SK-N-SH (cell line): Measurements from ENCODE around the gene ABCA3. TPM values are rescaled to one million over a fixed set of nuclear protein-coding genes. Genes with fewer than 3 reads are reported as not detected.

Source experiments
- CTCF ChIA-PET: fragments of 300-600, 350-600 bp; formaldehyde crosslinking; extraction: SDS; loops from one replicate; lab custom pipeline; 2021; lab: Yijun Ruan, JAX
- POLR2A ChIA-PET: fragments of 350-600 bp; sonication (Branson Sonifier 250); formaldehyde crosslinking; extraction: SDS; loops from one replicate; lab custom pipeline; 2020; ENCODE audit warnings: antibody characterized with exemption, inconsistent platforms; lab: Yijun Ruan, JAX
- DNase-seq: peaks from one replicate; pipeline ENCODE4 v3.0.0; 2012
- H2AFZ ChIP-seq: fragments of 200-600 bp; sonication (generic); 2 replicates; pipeline ENCODE4 v1.8.1; 2016; ENCODE audit warnings: antibody characterized with exemption, mild to moderate bottlenecking, low read depth
- H3F3A ChIP-seq: fragments of 200-600 bp; sonication (generic); replicated peaks from 2 replicates; pipeline ENCODE3; 2016; ENCODE audit warnings: antibody characterized with exemption, mild to moderate bottlenecking; ENCODE audit not compliant: insufficient read depth
- H3K27ac ChIP-seq, 2 experiments: fragments of 200-500 bp in 1 of 2; fragments of 200-600 bp in 1 of 2; sonication (Bioruptor generic) in 1 of 2; sonication (generic), shearing (Covaris generic) in 1 of 2; 2 replicates each; pipeline versions ENCODE4 v1.5.1 to v1.6.1; 2014 to 2016; ENCODE audit warnings: low read depth in 2 of 2, inconsistent platforms in 1 of 2, low read length in 1 of 2, mild to moderate bottlenecking in 1 of 2, mixed read lengths in 1 of 2
- H3K27me3 ChIP-seq: fragments of 200-600 bp; sonication (generic), shearing (Covaris generic); 2 replicates; pipeline ENCODE4 v1.6.1; 2016; ENCODE audit warnings: mixed run types; ENCODE audit not compliant: insufficient read depth
- H3K36me3 ChIP-seq, 2 experiments: fragments of 200-500 bp in 1 of 2; fragments of 200-600 bp in 1 of 2; sonication (Bioruptor generic) in 1 of 2; sonication (generic) in 1 of 2; replicated peaks in 1 of 2; 2 replicates each; pipeline versions ENCODE3 to v1.5.1; 2014 to 2016; ENCODE audit warnings: low read length in 1 of 2, mild to moderate bottlenecking in 1 of 2; ENCODE audit not compliant: insufficient read depth in 2 of 2, control insufficient read depth in 1 of 2
- H3K4me1 ChIP-seq, 2 experiments: fragments of 200-500 bp in 1 of 2; fragments of 200-600 bp in 1 of 2; sonication (Bioruptor generic) in 1 of 2; sonication (generic), shearing (Covaris generic) in 1 of 2; 2 replicates each; pipeline versions ENCODE4 v1.5.1 to v1.6.1; 2014 to 2016; ENCODE audit warnings: low read depth in 1 of 2, low read length in 1 of 2, mixed run types in 1 of 2; ENCODE audit not compliant: insufficient read depth in 2 of 2, control insufficient read depth in 1 of 2
- H3K4me2 ChIP-seq: fragments of 200-600 bp; sonication (generic), shearing (Covaris generic); 2 replicates; pipeline ENCODE4 v1.6.1; 2017; ENCODE audit warnings: mixed run types
- H3K4me3 ChIP-seq, 2 experiments: fragments of 200-500 bp in 1 of 2; fragments of 200-600 bp in 1 of 2; sonication (Bioruptor generic) in 1 of 2; sonication (generic), shearing (Covaris generic) in 1 of 2; 2 replicates each; pipeline versions ENCODE4 v1.5.1 to v1.8.1; 2014 to 2016; ENCODE audit warnings: low read depth in 2 of 2, inconsistent platforms in 1 of 2, low read length in 1 of 2, mild to moderate bottlenecking in 1 of 2, mixed read lengths in 1 of 2, moderate library complexity in 1 of 2
- H3K79me2 ChIP-seq: fragments of 200-600 bp; sonication (generic); 2 replicates; pipeline ENCODE4 v1.8.1; 2017; ENCODE audit warnings: mild to moderate bottlenecking; ENCODE audit not compliant: insufficient read depth
- H3K9ac ChIP-seq: fragments of 200-600 bp; sonication (generic); 2 replicates; pipeline ENCODE4 v1.6.1; 2017; ENCODE audit warnings: mixed run types
- H3K9me2 ChIP-seq: fragments of 200-600 bp; sonication (generic); 2 replicates; pipeline ENCODE4 v1.6.1; 2017; ENCODE audit warnings: mixed run types
- H3K9me3 ChIP-seq: fragments of 200-600 bp; sonication (generic); 2 replicates; pipeline ENCODE4 v1.6.1; 2017; ENCODE audit warnings: mixed run types, mild to moderate bottlenecking, moderate library complexity
- H4K20me1 ChIP-seq: fragments of 200-600 bp; sonication (generic); 2 replicates; pipeline ENCODE4 v1.6.1; 2017; ENCODE audit warnings: mild to moderate bottlenecking, mixed run types; ENCODE audit not compliant: insufficient read depth
- CHD2 ChIP-seq: fragments of 150-350 bp; IDR thresholded peaks from 2 replicates; pipeline ENCODE4 v1.6.1; 2018; ENCODE audit warnings: low read length; ENCODE audit not compliant: partially characterized antibody
- ELF1 ChIP-seq: IDR thresholded peaks from 2 replicates; pipeline ENCODE4 v1.4.0; 2012
- FOSL2 ChIP-seq: IDR thresholded peaks from 2 replicates; pipeline ENCODE4 v1.4.0; 2012; ENCODE audit warnings: low read depth, mild to moderate bottlenecking, moderate library complexity, borderline replicate concordance
- FOXM1 ChIP-seq: IDR thresholded peaks from 2 replicates; pipeline ENCODE4 v1.4.0; 2012; ENCODE audit warnings: low read depth, mild to moderate bottlenecking
- GATA2 ChIP-seq: sonication (generic); formaldehyde crosslinking; IDR thresholded peaks from 2 replicates; pipeline ENCODE4 v1.5.0; 2020; ENCODE audit warnings: mild to moderate bottlenecking, missing genetic modification reagents
- IRF3 ChIP-seq: fragments of 150-350 bp; IDR thresholded peaks from 2 replicates; pipeline ENCODE4 v1.6.1; 2016; ENCODE audit warnings: mild to moderate bottlenecking, low read depth, low read length
- JUND ChIP-seq: IDR thresholded peaks from 2 replicates; pipeline ENCODE4 v1.4.0; 2012
- MXI1 ChIP-seq: IDR thresholded peaks from 2 replicates; pipeline ENCODE4 v1.6.1; 2012; ENCODE audit warnings: mild to moderate bottlenecking, low read depth, low read length, improper control_type of control experiment
- NFIC ChIP-seq: IDR thresholded peaks from 2 replicates; pipeline ENCODE4 v1.4.0; 2012; ENCODE audit warnings: borderline replicate concordance
- NRF1 ChIP-seq: IDR thresholded peaks from 2 replicates; pipeline ENCODE4 v1.6.1; 2012; ENCODE audit warnings: low read depth, mild to moderate bottlenecking, low read length
- RFX5 ChIP-seq: IDR thresholded peaks from 2 replicates; pipeline ENCODE4 v1.6.1; 2012; ENCODE audit warnings: mild to moderate bottlenecking, improper control_type of control experiment, low read length
- RXRA ChIP-seq: IDR thresholded peaks from 2 replicates; pipeline ENCODE4 v1.4.0; 2012; ENCODE audit warnings: low read depth, mild to moderate bottlenecking, borderline replicate concordance
- SMC3 ChIP-seq: IDR thresholded peaks from 2 replicates; pipeline ENCODE4 v1.6.1; 2012; ENCODE audit warnings: low read depth, low read length, improper control_type of control experiment
- TCF12 ChIP-seq: IDR thresholded peaks from 2 replicates; pipeline ENCODE4 v1.4.0; 2012
- WGBS: methylation state at CpG from one replicate; pipeline ENCODE4 v1.1.6; 2017; ENCODE audit warnings: low lambda C conversion rate; 5-methylcytosine and 5-hydroxymethylcytosine counted together
- polyA plus RNA-seq, 3 experiments: library from polyadenylated mRNA; depleted of rRNA; stranded (reverse); fragments of >200 nt; gene quantifications; 2 replicates each; pipeline ENCODE4 v1.2.3, GENCODE V29; 2012
- TF ChIP-seq, protein P1 (sequence below): IDR thresholded peaks from 2 replicates; pipeline ENCODE4 v1.4.0; 2012; ENCODE audit warnings: low read depth, borderline replicate concordance
- TF ChIP-seq, protein P2 (sequence below): fragments of 150-350 bp; IDR thresholded peaks from 2 replicates; pipeline ENCODE4 v1.6.1; 2017; ENCODE audit warnings: antibody characterized with exemption, low read length, low read depth, borderline replicate concordance
- TF ChIP-seq, protein P3 (sequence below): IDR thresholded peaks from 2 replicates; pipeline ENCODE4 v1.4.0; 2012; ENCODE audit warnings: low read depth, borderline replicate concordance
- TF ChIP-seq, protein P4 (sequence below): IDR thresholded peaks from 2 replicates; pipeline ENCODE4 v1.4.0; 2012; ENCODE audit warnings: low read depth
- TF ChIP-seq, protein P5 (sequence below): IDR thresholded peaks from 2 replicates; pipeline ENCODE4 v1.6.1; 2012; ENCODE audit warnings: mild to moderate bottlenecking, low read depth, low read length, moderate library complexity

The ABCA3 gene
- polyA plus RNA-seq, 1 of the 3 experiments (the other 2 are of a cell fraction), result 9.9 TPM

- no peak overlapping the region for H3K27ac ChIP-seq
- peaks cover 61 to 84% of the 10 kb centered on the region in 2 experiments for H3K36me3 ChIP-seq
- peaks cover 60% of the 10 kb centered on the region for H3K79me2 ChIP-seq
- no peak for DNase-seq
- H3K4me3 ChIP-seq, result no peak overlapping the region
- 94% methylated on average over 12 of the region's 12 CpGs for WGBS
- no peak overlapping the region for H3K4me2 ChIP-seq
- no peaks in the 10 kb centered on the region for H3K9me3 ChIP-seq
- H3K9ac ChIP-seq, result no peak overlapping the region
- H3K4me1 ChIP-seq, result peaks cover 5 to 7% of the 10 kb centered on the region in 2 experiments; a peak in 1 of 4 replicates
- ChIA-PET CTCF (interaction anchor here (1.8 to 2.0 kb wide), 2 partner anchors 52 to 62 kb away, joined by 4 to 9 read pairs; partner anchors contain the start of gene MLST8), POLR2A (no interaction called here)
- H4K20me1 ChIP-seq, result peaks cover 45% of the 10 kb centered on the region
- H3F3A ChIP-seq, result peaks cover 50% of the 10 kb centered on the region
- no peak for TF ChIP-seq FOXM1
- no peak for TF ChIP-seq CHD2
- TF ChIP-seq, protein P1, sequence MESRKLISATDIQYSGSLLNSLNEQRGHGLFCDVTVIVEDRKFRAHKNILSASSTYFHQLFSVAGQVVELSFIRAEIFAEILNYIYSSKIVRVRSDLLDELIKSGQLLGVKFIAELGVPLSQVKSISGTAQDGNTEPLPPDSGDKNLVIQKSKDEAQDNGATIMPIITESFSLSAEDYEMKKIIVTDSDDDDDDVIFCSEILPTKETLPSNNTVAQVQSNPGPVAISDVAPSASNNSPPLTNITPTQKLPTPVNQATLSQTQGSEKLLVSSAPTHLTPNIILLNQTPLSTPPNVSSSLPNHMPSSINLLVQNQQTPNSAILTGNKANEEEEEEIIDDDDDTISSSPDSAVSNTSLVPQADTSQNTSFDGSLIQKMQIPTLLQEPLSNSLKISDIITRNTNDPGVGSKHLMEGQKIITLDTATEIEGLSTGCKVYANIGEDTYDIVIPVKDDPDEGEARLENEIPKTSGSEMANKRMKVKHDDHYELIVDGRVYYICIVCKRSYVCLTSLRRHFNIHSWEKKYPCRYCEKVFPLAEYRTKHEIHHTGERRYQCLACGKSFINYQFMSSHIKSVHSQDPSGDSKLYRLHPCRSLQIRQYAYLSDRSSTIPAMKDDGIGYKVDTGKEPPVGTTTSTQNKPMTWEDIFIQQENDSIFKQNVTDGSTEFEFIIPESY, result no peak
- TF ChIP-seq, protein P2, sequence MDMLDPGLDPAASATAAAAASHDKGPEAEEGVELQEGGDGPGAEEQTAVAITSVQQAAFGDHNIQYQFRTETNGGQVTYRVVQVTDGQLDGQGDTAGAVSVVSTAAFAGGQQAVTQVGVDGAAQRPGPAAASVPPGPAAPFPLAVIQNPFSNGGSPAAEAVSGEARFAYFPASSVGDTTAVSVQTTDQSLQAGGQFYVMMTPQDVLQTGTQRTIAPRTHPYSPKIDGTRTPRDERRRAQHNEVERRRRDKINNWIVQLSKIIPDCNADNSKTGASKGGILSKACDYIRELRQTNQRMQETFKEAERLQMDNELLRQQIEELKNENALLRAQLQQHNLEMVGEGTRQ, result no peak
- TF ChIP-seq, protein P3, sequence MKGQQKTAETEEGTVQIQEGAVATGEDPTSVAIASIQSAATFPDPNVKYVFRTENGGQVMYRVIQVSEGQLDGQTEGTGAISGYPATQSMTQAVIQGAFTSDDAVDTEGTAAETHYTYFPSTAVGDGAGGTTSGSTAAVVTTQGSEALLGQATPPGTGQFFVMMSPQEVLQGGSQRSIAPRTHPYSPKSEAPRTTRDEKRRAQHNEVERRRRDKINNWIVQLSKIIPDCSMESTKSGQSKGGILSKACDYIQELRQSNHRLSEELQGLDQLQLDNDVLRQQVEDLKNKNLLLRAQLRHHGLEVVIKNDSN, result no peak
- no peak for TF ChIP-seq JUND
- TF ChIP-seq RFX5, result no peak
- no peak for TF ChIP-seq ELF1
- TF ChIP-seq GATA2 (CRISPR knock-in tag), result no peak
- TF ChIP-seq, protein P4, sequence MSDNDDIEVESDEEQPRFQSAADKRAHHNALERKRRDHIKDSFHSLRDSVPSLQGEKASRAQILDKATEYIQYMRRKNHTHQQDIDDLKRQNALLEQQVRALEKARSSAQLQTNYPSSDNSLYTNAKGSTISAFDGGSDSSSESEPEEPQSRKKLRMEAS, result no peak
- TF ChIP-seq RXRA, result no peak
- TF ChIP-seq NFIC, result no peak
- TF ChIP-seq MXI1, result no peak
- no peak for TF ChIP-seq IRF3
- TF ChIP-seq NRF1, result no peak
- no peak for TF ChIP-seq TCF12
- no peak for TF ChIP-seq FOSL2
- no peak for TF ChIP-seq SMC3
- TF ChIP-seq, protein P5, sequence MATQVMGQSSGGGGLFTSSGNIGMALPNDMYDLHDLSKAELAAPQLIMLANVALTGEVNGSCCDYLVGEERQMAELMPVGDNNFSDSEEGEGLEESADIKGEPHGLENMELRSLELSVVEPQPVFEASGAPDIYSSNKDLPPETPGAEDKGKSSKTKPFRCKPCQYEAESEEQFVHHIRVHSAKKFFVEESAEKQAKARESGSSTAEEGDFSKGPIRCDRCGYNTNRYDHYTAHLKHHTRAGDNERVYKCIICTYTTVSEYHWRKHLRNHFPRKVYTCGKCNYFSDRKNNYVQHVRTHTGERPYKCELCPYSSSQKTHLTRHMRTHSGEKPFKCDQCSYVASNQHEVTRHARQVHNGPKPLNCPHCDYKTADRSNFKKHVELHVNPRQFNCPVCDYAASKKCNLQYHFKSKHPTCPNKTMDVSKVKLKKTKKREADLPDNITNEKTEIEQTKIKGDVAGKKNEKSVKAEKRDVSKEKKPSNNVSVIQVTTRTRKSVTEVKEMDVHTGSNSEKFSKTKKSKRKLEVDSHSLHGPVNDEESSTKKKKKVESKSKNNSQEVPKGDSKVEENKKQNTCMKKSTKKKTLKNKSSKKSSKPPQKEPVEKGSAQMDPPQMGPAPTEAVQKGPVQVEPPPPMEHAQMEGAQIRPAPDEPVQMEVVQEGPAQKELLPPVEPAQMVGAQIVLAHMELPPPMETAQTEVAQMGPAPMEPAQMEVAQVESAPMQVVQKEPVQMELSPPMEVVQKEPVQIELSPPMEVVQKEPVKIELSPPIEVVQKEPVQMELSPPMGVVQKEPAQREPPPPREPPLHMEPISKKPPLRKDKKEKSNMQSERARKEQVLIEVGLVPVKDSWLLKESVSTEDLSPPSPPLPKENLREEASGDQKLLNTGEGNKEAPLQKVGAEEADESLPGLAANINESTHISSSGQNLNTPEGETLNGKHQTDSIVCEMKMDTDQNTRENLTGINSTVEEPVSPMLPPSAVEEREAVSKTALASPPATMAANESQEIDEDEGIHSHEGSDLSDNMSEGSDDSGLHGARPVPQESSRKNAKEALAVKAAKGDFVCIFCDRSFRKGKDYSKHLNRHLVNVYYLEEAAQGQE, result no peak
- no peak overlapping the region for H2AFZ ChIP-seq
- no peaks in the 10 kb centered on the region for H3K9me2 ChIP-seq
- H3K27me3 ChIP-seq, result no peaks in the 10 kb centered on the region
Measured at GRCh38 chr16:2256531-2257140, 83.9 kb downstream of the ABCA3 start.
